ENCODE measurements around the gene DRC3.
A peak's percentile ranks its signal among the peaks of the same experiment; 100 is the strongest.
"Not testable (repeated sequence)": the region's sequence is repeated elsewhere in the genome, so short reads cannot be mapped to it uniquely, and the experiment has no call there.

The DRC3 gene

DNA sequence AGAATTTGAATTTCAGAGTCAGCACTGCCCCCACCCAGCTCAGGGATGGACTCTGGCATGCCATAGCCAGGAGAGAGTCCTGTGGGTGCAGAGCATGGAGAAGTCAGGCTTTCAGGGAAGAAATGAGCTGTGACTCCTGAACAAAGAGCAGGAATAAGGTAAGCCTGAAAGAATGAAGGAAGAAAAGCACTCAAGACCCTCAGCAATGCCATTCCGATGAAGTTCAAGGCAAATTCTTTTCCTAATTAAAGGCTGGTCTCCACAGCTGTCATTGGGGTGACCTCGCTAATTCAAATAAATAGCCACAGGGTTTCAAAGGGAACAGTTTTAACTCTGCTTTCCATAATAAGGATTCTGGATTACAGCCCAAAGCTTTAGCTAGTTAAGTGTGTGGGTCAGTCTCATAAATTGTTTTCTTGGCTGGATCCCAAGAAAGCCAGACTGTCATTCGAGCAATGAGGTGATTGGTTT, 32.2 kb upstream of the DRC3 start:
- peak; percentile 90 for DNase-seq (ENCODE audit: low read depth)

DNA sequence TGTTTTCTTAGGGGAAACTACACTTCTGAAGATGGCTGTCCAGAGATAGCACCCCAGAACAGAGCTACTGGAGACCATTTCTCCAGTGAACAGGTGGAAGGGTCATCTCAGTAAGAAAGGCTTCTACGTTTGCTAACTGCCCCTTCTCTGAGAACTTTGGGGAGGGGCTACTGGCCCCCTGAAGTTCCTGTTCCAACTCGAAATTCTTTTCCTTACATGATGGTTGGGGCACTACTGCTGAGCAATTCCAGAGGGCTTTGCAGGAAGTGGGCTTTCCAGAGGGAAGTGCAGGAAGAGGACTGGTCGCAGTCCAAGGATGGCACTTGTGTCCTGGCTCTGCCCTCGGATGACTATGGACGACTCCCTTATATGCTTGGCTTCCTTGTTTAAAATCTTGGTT, 31.6 kb upstream of the DRC3 start:
- peak; percentile 37 for DNase-seq (ENCODE audit: low read depth)

DNA sequence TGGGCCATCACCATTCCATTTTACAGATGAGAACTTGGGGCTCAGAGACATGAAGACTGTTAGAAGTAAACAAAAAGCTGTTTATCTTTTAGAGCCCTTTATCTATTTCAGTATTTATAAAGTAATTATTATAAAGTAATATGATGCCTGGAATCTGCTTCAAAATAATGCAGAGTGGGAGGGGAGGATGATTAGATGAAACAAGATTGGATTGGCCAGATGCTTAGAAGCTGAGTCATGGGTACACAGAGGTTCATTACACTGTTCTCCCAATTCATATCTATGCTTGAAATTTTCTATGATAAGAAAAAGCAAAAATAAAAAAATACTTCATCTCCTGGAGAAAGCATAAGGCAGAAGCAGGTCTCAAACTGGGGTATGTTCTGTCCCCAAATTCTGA, 29.8 kb upstream of the DRC3 start:
- DNase-seq (ENCODE audit: low read depth) = peak; percentile 75

DNA sequence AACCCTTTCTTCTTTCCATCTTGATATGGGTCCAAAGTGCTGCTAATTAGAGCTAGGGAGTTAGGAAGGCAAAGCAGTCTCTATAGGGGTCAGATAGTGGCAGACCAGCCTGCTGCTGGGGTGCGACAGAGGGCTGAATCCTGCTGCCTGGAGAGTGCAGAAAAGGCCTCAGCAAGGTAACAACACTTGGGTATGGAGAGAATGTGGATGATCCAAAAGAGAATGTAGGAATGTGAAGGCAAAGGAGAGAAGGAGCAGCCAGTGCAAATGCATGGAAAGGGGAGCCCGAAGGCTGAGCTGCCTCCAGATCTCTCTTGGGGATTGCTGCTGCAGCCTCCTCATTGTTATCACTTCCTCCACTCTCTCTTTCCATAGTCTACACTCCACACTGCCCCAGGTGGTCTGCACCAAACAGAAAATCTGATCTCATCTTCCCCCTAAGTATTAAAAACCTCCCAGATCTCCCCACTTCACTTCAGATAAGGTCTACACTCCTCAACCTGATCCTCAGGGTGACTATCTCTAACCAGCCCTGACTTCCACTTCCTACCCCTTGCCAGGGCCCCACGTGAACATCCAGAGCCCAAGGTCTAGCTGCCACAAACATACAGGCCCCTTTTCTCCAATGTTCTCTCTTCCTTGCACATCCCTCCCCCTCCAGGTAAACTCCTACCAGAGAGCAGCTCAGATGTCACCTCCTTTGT, 29.2 kb upstream of the DRC3 start:
- DNase-seq (ENCODE audit: low read depth) = no peak

DNA sequence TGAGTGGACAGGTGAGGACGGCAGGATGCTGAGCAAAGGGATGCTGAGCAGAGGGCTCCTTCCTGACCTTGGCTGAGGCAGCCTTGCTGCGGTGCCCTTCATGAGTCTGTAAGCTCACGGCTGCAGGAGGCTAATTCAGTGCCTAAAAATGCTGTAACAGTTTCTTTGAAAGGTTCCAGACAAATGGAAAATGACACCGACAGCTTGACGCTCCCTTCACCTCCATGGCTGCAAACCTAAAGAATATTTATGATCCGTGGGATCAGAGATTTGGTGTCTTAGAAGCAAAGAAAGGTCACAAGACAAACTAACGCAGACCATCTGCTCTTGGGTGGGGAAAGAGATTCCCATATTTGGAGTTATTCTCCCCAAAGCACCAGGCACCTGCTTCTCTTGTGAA, 28.4 kb upstream of the DRC3 start:
- no peak for DNase-seq (ENCODE audit: low read depth)

DNA sequence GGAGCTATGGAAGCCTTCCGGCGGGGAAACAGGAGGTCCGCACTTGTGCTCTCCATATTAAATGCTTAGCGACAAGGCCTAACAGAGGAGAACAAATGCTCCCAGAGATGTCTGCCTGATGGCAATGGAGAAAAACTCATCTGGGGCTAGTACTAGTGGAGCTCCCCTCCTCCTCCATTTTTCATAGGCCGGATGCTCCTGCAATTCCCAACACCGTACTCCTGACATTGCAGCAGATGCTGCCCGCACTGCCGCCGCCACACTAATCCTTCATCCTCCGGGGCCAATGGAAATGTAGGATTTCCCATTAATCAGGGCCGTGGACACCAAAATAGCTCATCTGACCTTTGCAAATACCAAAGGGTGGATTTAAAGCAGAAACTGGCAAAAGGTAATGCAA, 27.9 kb upstream of the DRC3 start:
- DNase-seq (ENCODE audit: low read depth) = no peak

DNA sequence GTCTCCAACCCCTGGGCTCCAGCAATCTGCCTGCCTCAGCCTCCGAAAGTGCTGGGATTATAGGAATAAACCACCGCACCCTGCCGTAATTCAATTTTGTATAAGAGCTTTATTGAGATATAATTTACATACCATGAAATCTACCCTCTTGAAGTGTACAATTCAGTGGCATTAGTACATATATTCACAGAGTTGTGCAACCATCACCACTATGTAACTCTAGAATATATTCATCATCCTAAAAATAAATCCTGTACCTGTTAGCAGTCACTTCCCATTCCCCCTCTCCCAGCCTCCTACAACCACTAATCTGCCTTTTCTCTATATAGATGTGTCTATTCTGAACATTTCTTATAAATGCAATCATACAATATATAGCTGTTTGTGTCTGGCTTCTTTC, 26.6 kb upstream of the DRC3 start:
- no peak for DNase-seq (ENCODE audit: low read depth)

DNA sequence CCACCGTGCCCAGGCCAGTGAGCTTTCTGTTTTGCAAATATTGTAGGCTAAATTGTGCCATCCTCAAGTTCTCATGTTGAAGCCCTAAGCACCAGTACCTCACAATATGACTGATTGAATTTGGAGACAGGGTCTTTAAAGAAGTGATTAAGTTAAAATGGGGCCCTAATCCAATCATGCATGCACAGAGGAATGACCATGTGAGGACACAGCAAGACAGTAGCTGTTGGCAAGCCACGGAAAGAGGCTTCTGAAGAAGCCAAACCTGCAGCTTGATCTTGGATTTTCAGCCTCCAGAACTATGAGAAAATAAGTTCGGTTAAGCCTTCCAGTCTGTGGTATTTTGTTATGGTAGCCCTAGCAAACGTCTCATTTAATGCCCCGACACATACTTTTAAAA, 25.4 kb upstream of the DRC3 start:
- DNase-seq (ENCODE audit: low read depth) = peak; percentile 40

DNA sequence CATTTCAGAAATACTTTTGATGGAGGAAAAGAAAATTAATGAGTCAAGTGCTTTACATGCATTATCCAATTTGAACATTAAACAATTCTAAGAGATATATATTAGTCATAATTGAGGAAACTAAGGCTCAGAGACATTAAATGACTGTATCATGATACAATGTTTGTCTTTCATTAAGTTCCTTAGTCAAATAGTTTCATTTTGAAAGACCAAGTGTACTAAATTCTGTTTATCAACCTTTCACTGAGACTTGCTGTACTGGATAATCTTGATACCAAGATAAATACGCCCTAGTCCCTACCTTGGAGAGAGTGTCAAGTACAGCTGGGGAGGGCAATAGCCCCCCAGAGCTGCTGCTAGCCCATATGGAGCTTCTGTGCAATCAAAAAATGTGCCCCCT, 24.7 kb upstream of the DRC3 start:
- DNase-seq (ENCODE audit: low read depth) = peak; percentile 72

DNA sequence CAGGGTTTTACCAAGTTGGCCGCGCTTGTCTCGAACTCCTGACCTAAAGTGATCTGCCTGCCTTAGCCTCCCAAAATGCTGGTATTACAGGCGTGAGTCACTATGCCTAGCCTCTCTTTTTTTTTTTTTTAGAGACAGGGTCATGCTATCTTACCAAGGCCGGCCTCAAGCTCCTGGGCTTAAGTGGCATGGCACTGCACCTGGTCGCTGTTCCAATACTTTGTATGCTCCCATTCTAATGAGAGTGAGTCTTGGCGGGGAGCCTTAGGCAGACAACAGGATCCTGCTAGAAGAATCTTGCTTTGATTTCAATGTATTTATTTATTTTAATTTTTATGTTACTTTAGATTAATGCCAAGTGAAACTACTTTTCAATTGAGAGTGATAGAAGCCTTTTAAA, 22.3 kb upstream of the DRC3 start:
- DNase-seq (ENCODE audit: low read depth) = no peak

DNA sequence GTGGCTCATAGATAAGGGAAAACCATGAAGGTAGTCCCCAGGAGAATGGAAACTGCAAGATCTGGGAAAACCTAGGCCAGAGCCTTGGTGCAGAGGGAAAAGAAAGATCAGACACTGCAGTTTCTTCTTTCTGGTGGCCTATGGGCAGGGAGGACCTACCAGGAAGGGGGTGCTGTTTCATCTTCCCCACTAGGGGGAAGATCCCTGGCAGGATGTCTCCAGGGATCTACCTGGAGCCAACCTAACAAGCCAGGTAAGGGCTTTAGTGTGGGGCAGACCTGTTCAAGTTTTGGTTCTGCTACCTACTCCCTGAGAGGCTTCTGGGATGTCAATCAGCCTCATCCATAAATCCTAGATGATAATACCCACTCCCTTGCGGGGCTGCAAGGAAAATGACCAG, 21.9 kb upstream of the DRC3 start:
- no peak for DNase-seq (ENCODE audit: low read depth)

DNA sequence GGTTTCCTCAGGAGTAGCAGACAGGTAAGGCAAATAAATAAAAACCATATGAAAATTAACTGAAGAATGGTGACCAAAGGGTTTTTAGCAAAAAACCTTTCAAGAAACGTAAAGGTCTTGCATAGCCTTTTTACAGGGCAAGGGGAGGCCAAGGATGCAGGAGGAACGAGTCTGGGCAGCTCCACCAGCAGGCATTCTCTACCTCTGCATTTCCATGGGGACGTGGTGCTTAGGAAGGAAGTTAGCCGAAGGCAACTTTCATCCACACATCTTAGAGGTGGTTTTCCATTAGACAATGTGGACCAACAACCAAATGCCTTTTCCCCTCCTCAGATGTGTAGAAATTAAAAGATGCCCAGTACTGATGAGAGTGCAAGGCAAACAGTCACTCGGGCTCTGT, 21.1 kb upstream of the DRC3 start:
- DNase-seq (ENCODE audit: low read depth) = no peak

DNA sequence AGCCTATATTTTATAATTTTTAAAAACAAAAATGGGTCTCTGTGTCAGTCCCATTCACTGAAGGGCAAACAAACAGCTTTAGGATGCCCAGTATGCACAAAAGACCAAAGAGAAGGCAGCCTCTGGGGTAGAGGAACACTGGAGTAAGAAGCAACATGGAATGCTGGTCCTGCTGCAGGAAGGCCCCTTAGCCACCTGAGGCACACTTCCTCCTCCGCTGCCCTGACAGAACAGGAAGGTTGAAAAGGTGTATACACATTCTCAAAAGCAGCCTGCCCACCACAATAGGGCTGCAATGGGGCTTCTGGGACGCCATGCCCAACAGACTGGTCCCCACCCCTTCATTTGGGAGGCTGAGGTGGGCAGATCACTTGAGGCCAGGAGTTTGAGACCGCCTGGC, 20.0 kb upstream of the DRC3 start:
- DNase-seq (ENCODE audit: low read depth) = no peak

DNA sequence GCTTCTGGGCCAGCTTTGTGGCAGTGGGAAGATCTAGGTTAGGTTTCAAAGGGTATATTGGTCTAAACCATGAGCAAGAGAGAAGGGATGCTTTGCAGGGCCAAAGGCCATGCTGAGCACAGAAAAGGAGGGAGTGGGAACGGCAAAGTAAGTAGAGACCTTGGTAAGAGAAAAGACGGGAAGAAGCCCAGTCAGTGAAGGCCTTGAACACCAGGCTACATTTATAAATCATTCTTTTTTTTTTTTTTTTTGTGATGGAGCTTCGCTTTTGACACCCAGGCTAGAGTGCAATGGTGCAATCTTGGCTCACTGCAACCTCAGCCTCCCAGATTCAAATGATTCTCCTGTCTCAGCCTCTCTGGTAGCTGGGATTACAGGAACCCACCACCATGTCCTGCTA, 18.6 kb upstream of the DRC3 start:
- DNase-seq (ENCODE audit: low read depth) = no peak

DNA sequence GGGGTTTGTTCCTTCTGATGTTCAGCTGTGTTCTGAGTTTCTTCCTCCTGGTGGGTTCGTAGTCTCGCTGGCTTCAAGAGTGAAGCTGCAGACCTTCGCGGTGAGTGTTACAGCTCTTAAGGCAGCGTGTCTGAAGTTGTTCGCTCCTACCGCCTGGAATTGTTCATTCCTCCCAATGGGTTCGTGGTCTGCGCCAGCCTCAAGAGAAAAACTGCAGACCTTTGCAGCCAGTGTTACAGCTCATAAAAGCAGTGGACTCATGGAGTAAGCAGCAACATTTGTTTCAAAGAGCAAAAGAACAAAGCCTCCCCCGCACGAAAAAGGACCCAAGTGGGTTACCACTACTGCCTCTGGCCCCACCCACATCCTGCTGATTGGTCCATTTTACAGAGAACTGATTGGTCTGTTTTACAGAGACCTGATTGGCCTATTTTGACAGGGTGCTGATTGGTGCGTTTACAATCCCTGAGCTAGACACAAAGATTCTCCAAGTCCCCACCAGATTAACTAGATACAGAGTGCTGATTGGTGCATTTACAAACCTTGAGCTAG, 16.8 kb upstream of the DRC3 start:
- DNase-seq (ENCODE audit: low read depth) = not testable (repeated sequence)

DNA sequence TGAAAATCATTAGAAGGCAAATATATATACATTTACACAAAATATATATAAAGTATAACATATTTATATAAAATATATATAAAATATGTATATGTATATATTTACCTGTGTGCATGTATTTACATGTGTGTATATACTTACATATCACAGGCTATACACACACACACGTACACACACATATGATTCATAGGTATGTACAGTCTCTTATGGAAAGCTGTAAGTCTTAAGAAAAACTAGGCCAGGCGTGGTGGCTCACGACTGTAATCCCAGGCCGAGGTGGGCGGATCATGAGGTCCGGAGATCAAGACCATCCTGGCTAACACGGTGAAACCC, 15.1 kb upstream of the DRC3 start:
- DNase-seq (ENCODE audit: low read depth) = no peak

DNA sequence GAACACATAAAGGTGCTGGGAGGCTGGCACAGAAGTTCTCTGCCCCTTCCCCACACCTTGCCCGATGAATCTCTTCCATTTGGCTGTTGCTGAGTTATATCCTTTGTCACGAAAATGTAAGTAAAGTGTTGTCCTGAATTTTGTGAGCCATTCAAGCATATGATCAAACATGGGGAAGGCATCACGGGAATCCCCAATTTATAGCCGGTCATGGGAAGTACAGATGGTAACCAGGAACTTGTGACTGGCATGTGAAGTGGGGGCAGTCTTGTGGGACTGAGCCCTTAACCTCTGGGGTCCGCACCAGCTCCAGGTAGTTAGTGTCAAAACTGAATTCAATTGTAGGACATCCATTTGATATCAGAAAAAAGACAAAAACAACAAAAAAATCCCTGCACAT, 13.7 kb upstream of the DRC3 start:
- no peak for DNase-seq (ENCODE audit: low read depth)

DNA sequence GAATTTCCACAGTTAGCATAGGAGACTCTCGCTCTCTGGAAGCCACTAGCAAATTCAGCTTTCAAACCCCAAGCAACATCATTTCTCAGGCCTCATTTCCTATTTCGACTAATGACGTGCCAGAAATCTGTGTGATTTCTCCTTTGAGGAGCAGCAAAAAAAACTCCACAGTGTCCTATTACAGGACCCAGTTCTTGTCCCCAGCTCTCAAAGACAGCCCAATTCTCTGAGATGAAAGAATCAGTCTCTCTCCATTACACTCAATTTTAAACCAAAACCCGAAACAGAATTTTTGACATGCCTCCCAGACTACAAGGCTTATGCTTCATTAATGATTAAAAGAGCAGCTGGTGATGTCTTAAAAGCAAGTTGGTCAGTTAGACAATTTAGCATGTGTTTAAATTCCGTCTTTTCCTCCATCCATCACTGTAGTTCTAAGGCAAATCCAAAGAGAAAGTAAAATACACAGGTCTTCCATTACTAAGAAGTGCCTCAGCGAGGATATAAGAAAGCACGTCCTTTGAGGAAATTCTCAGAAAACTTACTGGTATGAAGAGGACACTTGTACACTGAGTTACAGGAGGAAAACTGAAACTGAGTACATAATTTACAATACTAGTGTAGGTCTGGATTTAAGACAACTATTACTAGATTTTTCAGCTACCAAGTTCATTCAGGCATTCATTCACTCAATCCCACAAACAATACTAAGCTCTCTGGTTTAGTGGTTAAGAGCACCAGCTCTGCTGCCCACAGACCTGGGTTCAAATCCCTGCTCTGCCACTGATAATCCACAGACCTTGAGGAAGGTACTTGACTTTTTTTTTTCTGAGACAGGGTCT, 12.9 kb upstream of the DRC3 start:
- peak; percentile 65 for DNase-seq (ENCODE audit: low read depth)

DNA sequence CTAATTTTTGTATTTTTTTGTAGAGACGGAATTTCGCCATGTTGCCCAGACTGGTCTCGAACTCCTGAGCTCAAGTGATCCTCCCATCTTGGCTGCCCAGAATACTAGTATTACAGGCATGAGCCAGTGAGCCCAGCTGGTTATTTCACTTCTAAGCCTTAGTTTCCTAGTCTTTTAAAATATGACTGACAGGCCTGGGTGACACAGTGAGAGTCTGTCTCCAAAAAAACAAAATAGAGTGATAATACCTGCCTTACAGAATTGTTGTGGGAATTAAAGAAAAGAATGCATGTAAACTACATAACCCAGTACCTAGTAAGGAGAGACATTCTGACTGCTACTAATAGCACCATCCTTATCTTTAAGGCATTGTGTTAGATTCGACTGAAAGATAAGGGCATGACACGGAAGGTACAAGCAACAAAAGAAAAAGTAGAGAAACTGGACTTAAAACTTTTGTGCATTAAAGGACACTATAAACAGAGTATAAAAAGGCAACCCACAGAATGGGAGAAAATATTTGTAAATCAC, 12.1 kb upstream of the DRC3 start:
- no peak for DNase-seq (ENCODE audit: low read depth)

DNA sequence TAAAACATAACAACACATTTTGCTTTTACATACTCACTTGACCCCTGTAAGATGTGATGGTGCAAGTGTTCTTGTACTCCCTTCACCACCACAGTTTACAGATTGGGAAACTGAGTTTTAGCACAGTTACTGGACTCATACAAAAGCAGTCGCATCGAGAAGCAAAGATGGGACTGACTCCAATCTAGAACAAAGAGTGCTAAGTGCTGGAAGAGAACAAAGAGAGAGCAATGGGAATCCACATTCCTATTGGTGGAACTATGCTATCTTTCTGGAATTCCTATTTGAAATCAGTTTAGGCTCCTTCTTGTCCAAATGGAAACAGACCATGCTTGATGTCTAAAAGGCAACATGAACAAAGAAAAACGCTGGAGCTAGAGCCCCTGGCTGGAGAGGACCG, 9.6 kb upstream of the DRC3 start:
- DNase-seq (ENCODE audit: low read depth) = no peak

DNA sequence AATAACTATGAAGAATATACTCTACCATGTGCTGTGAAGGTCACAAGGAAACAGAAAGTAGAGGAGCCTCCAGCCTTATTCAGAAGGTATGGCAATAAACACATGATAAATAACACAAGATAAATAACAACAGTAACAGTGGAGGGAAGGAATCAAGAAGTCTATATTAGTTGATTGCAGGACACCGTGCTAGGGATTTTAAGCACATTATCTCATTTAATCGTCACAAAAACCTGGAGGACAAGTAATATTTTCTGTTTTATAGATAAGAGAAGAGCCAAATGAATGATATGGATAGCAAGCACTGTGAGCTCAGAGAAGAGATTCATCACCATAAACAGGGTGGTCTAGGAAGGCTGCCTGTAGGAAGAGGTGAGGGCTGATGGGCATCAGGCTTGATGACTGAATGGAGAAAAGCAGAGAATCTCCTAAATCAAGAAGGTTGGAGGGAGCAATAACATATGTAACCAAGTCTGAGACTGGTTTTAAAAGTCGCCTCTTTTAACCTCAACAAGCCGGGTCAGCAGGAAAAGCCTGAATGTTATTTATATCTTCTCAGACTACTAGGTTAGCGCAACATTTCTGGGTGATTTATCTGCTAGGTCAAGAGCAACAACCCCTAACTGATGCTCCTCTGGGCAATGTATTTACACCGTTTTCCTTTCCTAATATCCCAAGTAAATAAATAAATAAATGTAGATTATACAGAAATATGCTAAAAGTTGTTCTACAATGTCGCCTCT, 8.8 kb upstream of the DRC3 start:
- DNase-seq (ENCODE audit: low read depth) = no peak

DNA sequence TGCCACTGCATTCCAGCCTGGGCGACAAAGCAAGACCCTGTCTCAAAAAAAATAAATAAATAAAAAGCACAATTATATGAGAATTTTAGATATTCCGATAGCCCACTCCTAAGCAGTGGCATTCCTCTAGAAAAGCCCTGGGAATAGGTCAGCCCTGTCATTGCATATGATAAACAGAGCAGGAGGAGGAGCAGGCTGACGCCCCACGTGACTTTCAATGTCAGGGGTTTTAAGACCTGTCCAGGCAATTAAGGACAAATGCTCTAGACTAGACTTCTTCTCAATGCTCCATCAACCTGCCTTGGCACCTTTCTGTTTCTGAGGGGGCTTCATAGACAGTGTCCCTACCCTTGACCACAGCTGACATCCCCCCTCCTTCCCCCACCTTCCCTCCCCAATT, 8.0 kb upstream of the DRC3 start:
- no peak for DNase-seq (ENCODE audit: low read depth)
